Stimulated activated naive CD4-positive, alpha-beta T cell (primary cell): Measurements from ENCODE around the gene CACNA1A.

Experiments
- DNase-seq, 6 experiments: peaks; one replicate each; lab custom pipeline; 2025; lab: John Stamatoyannopoulos, UW

CACNA1A gene

GRCh38 chr19:13309864-13310263 lies 196.4 kb downstream of the CACNA1A start:
- no peak for DNase-seq

GRCh38 chr19:13303381-13304129 lies 202.7 kb downstream of the CACNA1A start:
- DNase-seq = no peak

GRCh38 chr19:13302526-13303270 lies 203.6 kb downstream of the CACNA1A start:
- no peak for DNase-seq

- DNase-seq = no peak
These were observed 204.5 kb downstream of the CACNA1A start for GRCh38 chr19:13301627-13302334.

- DNase-seq = no peak
These were observed 205.8 kb downstream of the CACNA1A start for GRCh38 chr19:13300421-13301030.

- DNase-seq = no peak
These were observed 206.4 kb downstream of the CACNA1A start for GRCh38 chr19:13299838-13300237.

GRCh38 chr19:13298565-13299481 lies 207.5 kb downstream of the CACNA1A start:
- no peak for DNase-seq

- no peak for DNase-seq
These were observed 209.3 kb downstream of the CACNA1A start for GRCh38 chr19:13297023-13297422.

GRCh38 chr19:13294812-13295567 lies 211.3 kb downstream of the CACNA1A start:
- no peak for DNase-seq

GRCh38 chr19:13291913-13292312 lies 214.4 kb downstream of the CACNA1A start:
- DNase-seq = no peak

- DNase-seq = no peak
These were observed 215.5 kb downstream of the CACNA1A start for GRCh38 chr19:13290741-13291140.

- DNase-seq = no peak
These were observed 217.0 kb downstream of the CACNA1A start for GRCh38 chr19:13289295-13289694.

GRCh38 chr19:13286195-13286985 lies 219.9 kb downstream of the CACNA1A start:
- DNase-seq = no peak

- DNase-seq = no peak
These were observed 221.1 kb downstream of the CACNA1A start for GRCh38 chr19:13284929-13285928.

- no peak for DNase-seq
These were observed 222.4 kb downstream of the CACNA1A start for GRCh38 chr19:13283871-13284270.

GRCh38 chr19:13282486-13283065 lies 223.7 kb downstream of the CACNA1A start:
- DNase-seq = no peak

- DNase-seq = no peak
These were observed 224.6 kb downstream of the CACNA1A start for GRCh38 chr19:13281567-13282291.
